OCI-LY1 (cell line): ENCODE results near the gene KDM6B.

Source experiments
- H2AFZ ChIP-seq: fragments of 200-600 bp; sonication (generic), shearing (Covaris generic); 2 replicates; pipeline ENCODE4 v1.6.0; 2014; ENCODE audit warnings: antibody characterized with exemption, mild to moderate bottlenecking, low read length
- H3F3A ChIP-seq: fragments of 200-600 bp; sonication (generic), shearing (Covaris generic); 2 replicates; pipeline ENCODE4 v1.6.0; 2014; ENCODE audit warnings: mild to moderate bottlenecking, antibody characterized with exemption, low read length, moderate library complexity; ENCODE audit not compliant: insufficient read depth
- H3K27ac ChIP-seq: fragments of 200-600 bp; sonication (generic); 2 replicates; pipeline ENCODE4 v1.5.1; 2014; ENCODE audit warnings: low read length, mixed run types, mild to moderate bottlenecking, low read depth; ENCODE audit not compliant: poor library complexity, severe bottlenecking
- H3K27me3 ChIP-seq: fragments of 200-600 bp; sonication (generic); 2 replicates; pipeline ENCODE4 v1.6.0; 2014; ENCODE audit warnings: antibody characterized with exemption, mild to moderate bottlenecking, low read length, moderate library complexity; ENCODE audit not compliant: insufficient read depth
- H3K36me3 ChIP-seq: fragments of 200-600 bp; sonication (generic); 2 replicates; pipeline ENCODE4 v1.6.1; 2014; ENCODE audit warnings: mild to moderate bottlenecking, antibody characterized with exemption, low read length, moderate library complexity, mixed read lengths; ENCODE audit not compliant: insufficient read depth
- H3K4me1 ChIP-seq: fragments of 200-600 bp; sonication (generic); 2 replicates; pipeline ENCODE4 v1.5.1; 2014; ENCODE audit warnings: mild to moderate bottlenecking, low read length, moderate library complexity; ENCODE audit not compliant: insufficient read depth, severe bottlenecking
- H3K4me2 ChIP-seq: fragments of 200-600 bp; sonication (generic), shearing (Covaris generic); 2 replicates; pipeline ENCODE4 v1.6.1; 2014; ENCODE audit warnings: low read length
- H3K4me3 ChIP-seq: fragments of 200-600 bp; sonication (generic); 2 replicates; pipeline ENCODE4 v1.5.1; 2014; ENCODE audit warnings: low read length, low read depth, mild to moderate bottlenecking, mixed read lengths; ENCODE audit not compliant: poor library complexity, severe bottlenecking
- H3K79me2 ChIP-seq: fragments of 200-600 bp; shearing (Covaris generic); 2 replicates; pipeline ENCODE4 v1.6.1; 2016; ENCODE audit warnings: mixed run types, low read length, mixed read lengths; ENCODE audit not compliant: insufficient read depth
- H3K9ac ChIP-seq: fragments of 200-600 bp; sonication (generic), shearing (Covaris generic); 2 replicates; pipeline ENCODE4 v1.6.1; 2014; ENCODE audit warnings: mild to moderate bottlenecking, low read length, mixed read lengths
- H3K9me2 ChIP-seq: fragments of 200-600 bp; sonication (generic), shearing (Covaris generic); 2 replicates; pipeline ENCODE4 v1.6.1; 2014; ENCODE audit warnings: low read depth, mild to moderate bottlenecking, low read length, mixed read lengths
- H3K9me3 ChIP-seq: fragments of 200-600 bp; shearing (Covaris generic); 2 replicates; pipeline ENCODE4 v1.6.1; 2014; ENCODE audit warnings: low read length, mixed read lengths
- H4K20me1 ChIP-seq: fragments of 200-600 bp; sonication (generic), shearing (Covaris generic); 2 replicates; pipeline ENCODE4 v1.6.0; 2016; ENCODE audit warnings: mild to moderate bottlenecking, low read length; ENCODE audit not compliant: insufficient read depth
- EZH2 ChIP-seq: fragments of 200-600 bp; sonication (generic), shearing (Covaris generic); IDR thresholded peaks from 2 replicates; pipeline ENCODE4 v1.8.0; 2017; ENCODE audit warnings: borderline replicate concordance, mixed run types, mild to moderate bottlenecking, antibody characterized with exemption, low read length, moderate library complexity, mixed read lengths
- TF ChIP-seq, protein P1 (sequence below): fragments of 200-600 bp; sonication (generic), shearing (Covaris generic); IDR thresholded peaks from 2 replicates; pipeline ENCODE4 v1.5.1; 2017; ENCODE audit warnings: mild to moderate bottlenecking, antibody characterized with exemption, low read length, moderate library complexity, mixed read lengths

Gene KDM6B

DNA sequence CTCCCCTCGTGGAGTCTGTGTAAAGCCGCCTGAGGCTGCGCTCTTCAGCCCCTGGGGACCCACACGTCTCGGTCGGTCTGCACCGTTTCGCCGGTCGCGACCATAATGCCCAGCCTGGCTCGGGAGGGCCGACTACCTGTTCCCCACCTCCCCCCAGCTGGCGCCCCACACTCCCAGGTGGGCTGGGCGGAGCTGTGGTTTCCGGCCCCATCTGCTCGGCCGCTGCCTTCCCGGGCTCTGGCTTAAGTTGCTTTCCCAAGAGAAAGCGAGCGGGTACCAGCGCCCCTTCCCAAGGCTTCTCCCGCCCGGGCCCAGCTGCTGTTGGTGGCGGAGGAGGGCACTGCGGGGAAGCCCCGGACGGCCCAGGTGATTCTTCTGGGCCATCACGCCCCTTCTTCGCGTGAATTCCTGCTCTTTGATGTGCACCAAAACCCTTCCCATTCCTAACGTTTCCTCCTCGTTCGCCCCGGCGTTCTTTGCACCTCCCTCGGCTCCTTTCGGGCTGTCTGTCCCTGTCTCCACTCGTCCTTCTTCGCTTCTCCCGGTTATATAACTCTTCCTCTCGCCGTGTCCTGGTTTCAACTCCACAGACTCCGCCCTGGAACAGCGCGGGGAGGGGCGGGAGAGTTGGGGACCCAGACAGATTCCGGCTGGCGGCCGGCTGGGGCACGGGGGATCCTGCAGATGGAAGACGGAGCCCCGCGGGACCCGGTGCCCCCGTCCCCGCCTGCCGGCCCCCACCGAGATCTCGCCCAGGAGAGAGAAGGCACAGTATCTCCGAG, 2.0 kb downstream of the KDM6B start:
- H3K9ac ChIP-seq: peak overlapping the region; percentile 79
- H3K79me2 ChIP-seq: no peaks in the 10 kb centered on the region
- H3K9me3 ChIP-seq: no peaks in the 10 kb centered on the region
- no peak overlapping the region for H2AFZ ChIP-seq
- no peaks in the 10 kb centered on the region; the same call in 1 of the 2 replicates for H3K36me3 ChIP-seq
- H3K4me2 ChIP-seq: peak overlapping the region; percentile 79
- H3K4me3 ChIP-seq: peak overlapping the region; percentile 68
- no peaks in the 10 kb centered on the region for H4K20me1 ChIP-seq
- TF ChIP-seq, protein P1, sequence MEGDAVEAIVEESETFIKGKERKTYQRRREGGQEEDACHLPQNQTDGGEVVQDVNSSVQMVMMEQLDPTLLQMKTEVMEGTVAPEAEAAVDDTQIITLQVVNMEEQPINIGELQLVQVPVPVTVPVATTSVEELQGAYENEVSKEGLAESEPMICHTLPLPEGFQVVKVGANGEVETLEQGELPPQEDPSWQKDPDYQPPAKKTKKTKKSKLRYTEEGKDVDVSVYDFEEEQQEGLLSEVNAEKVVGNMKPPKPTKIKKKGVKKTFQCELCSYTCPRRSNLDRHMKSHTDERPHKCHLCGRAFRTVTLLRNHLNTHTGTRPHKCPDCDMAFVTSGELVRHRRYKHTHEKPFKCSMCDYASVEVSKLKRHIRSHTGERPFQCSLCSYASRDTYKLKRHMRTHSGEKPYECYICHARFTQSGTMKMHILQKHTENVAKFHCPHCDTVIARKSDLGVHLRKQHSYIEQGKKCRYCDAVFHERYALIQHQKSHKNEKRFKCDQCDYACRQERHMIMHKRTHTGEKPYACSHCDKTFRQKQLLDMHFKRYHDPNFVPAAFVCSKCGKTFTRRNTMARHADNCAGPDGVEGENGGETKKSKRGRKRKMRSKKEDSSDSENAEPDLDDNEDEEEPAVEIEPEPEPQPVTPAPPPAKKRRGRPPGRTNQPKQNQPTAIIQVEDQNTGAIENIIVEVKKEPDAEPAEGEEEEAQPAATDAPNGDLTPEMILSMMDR: no peak
- TF ChIP-seq EZH2: no peak
- H3K27me3 ChIP-seq: no peaks in the 10 kb centered on the region
- peaks cover 50% of the 10 kb centered on the region for H3K4me1 ChIP-seq
- H3F3A ChIP-seq: peaks cover 10% of the 10 kb centered on the region; the same call in 1 of the 2 replicates
- H3K9me2 ChIP-seq: no peaks in the 10 kb centered on the region
- H3K27ac ChIP-seq: peak overlapping the region; percentile 95

DNA sequence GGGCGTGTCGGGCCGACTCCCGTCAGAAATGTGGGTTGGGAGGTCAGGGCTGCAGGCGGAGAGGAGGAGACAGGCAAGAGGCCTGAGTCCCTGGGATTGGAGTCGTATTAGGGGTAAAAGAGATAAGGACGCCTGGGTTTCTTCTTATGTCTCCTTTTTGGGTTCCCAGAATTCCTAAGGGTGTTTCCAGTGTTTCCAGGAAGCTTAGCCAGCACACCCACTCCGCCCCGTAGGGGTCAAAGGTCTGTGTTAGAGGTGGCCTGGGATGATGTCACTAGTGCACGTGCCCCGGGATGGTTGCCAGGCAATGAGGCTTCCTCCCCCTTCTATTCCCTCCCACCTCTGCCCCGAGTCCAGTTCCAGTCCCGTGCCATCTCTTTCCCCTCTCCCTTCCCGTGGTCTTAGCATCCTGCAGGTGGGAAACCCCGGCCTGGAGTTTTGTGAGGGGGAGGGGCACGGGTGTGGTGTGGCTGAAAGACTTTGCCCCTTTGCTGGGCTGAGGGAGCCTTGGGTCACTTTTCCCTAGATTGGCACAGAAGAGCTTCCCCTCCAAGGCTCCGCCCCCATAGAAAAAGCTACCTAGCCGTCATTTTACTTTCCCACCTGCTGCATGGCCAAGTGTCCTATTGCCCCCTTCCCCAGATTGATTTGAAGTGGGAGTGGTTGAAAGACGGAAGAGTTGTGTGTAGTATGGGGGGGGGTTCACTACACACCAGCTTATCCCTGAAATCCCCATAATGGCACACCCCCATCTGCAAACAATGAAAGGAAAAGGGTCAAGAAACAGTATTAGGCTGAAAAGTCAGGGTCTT, 2.8 kb downstream of the KDM6B start:
- Histone ChIP-seq H3K9ac (peak overlapping the region; percentile 79), H3K9me2 (no peaks in the 10 kb centered on the region), H3K79me2 (no peaks in the 10 kb centered on the region), H3K27me3 (no peaks in the 10 kb centered on the region), H2AFZ (no peak overlapping the region), H3K36me3 (no peaks in the 10 kb centered on the region; the same call in 1 of the 2 replicates), H3K27ac (peak overlapping the region; percentile 95), H3K4me2 (peak overlapping the region; percentile 79), H3F3A (peaks cover 10% of the 10 kb centered on the region; the same call in 1 of the 2 replicates), H3K4me3 (peak overlapping the region; percentile 68), H4K20me1 (no peaks in the 10 kb centered on the region), H3K9me3 (no peaks in the 10 kb centered on the region), H3K4me1 (peaks cover 55% of the 10 kb centered on the region)
- no peak for TF ChIP-seq EZH2
- TF ChIP-seq, protein P1: no peak

DNA sequence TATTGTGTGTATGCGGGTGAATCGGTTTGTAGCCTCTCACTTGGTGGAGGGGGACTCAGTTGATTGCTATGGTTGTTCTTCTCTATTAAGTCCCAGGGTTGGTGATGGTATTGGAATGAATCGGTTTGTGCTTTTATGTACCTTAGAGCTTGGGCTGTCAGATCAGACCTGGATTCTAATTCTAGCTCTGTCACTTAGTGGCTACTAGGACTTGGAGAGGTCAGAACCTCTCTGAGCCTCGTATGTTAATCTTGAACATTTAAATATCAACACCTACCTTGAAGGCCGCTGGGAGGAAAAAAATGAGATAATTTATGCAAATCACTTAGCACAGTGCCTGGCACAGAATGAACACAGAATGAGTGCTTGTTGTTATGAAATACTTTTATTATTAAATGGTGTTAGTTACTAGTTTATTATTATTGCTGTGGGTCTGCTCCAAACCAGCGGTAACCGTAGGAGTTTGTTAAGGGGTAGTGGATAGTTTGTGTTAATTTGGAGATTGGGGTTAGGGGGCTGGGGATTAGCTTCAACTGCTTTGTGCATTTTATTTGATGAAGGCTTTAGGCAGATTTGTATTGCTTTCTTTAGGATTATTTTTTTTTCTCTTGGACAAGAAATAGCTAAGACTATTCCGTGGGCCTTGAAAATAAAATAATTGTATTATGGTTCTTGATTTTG, 3.5 kb downstream of the KDM6B start:
- TF ChIP-seq EZH2: no peak
- TF ChIP-seq, protein P1: no peak
- H3K27me3 ChIP-seq: no peaks in the 10 kb centered on the region
- H2AFZ ChIP-seq: no peak overlapping the region
- H3K4me2 ChIP-seq: peak overlapping the region; percentile 79
- peak overlapping the region; percentile 68 for H3K4me3 ChIP-seq
- H3K27ac ChIP-seq: peak overlapping the region; percentile 95
- no peaks in the 10 kb centered on the region for H3K79me2 ChIP-seq
- H4K20me1 ChIP-seq: no peaks in the 10 kb centered on the region
- H3K9ac ChIP-seq: peak overlapping the region; percentile 79
- peaks cover 10% of the 10 kb centered on the region; the same call in 1 of the 2 replicates for H3F3A ChIP-seq
- peaks cover 55% of the 10 kb centered on the region for H3K4me1 ChIP-seq
- H3K9me2 ChIP-seq: no peaks in the 10 kb centered on the region
- no peaks in the 10 kb centered on the region for H3K9me3 ChIP-seq
- H3K36me3 ChIP-seq: no peaks in the 10 kb centered on the region; the same call in 1 of the 2 replicates
